Fibroblast of villous mesenchyme (primary cell): ENCODE results near the gene PIGK. TPM values are rescaled to one million over a fixed set of nuclear protein-coding genes. Genes with fewer than 3 reads are reported as not detected.
"Not testable (repeated sequence)": the region's sequence is repeated elsewhere in the genome, so short reads cannot be mapped to it uniquely, and the experiment has no call there.

ENCODE experiments used
- DNase-seq: peaks from one replicate; pipeline ENCODE4 v3.0.0-alpha.2; 2010; ENCODE audit warnings: low read depth
- H3K4me3 ChIP-seq: 2 replicates; pipeline ENCODE4 v1.5.1; 2011; ENCODE audit warnings: low read depth, mild to moderate bottlenecking, low read length
- total RNA-seq: library from RNA; depleted of rRNA; stranded (reverse); fragments of >200 nt; gene quantifications from 2 replicates; pipeline ENCODE4 v1.2.3, GENCODE V29; 2012
- TF ChIP-seq, protein P1 (sequence below): IDR thresholded peaks from 2 replicates; pipeline ENCODE4 v1.5.1; 2012; ENCODE audit warnings: low read depth, mild to moderate bottlenecking, low read length; ENCODE audit not compliant: insufficient read depth

The PIGK gene
- total RNA-seq, 1 donor = 32.8 TPM

DNA sequence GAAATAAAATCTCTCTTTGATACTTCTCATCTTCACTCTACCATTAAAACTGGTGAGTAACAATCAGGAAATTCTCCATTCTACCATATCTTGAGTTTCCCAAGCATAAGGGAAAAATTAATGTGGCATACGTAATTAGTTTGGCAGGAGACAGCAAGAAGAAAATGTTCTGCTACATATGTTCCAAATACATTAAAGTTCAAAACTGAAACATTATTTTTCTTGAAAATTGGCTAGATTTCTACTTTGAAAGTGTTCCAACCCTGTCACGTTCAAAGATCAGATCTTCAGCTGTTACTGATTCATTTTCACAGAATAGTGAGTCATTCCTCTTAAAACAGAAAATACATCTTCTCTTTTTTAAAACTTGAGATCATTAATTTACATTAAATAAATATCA, 48.5 kb downstream of the PIGK start:
- peak; percentile 20 for DNase-seq
- H3K4me3 ChIP-seq = no peak overlapping the region
- TF ChIP-seq, protein P1, sequence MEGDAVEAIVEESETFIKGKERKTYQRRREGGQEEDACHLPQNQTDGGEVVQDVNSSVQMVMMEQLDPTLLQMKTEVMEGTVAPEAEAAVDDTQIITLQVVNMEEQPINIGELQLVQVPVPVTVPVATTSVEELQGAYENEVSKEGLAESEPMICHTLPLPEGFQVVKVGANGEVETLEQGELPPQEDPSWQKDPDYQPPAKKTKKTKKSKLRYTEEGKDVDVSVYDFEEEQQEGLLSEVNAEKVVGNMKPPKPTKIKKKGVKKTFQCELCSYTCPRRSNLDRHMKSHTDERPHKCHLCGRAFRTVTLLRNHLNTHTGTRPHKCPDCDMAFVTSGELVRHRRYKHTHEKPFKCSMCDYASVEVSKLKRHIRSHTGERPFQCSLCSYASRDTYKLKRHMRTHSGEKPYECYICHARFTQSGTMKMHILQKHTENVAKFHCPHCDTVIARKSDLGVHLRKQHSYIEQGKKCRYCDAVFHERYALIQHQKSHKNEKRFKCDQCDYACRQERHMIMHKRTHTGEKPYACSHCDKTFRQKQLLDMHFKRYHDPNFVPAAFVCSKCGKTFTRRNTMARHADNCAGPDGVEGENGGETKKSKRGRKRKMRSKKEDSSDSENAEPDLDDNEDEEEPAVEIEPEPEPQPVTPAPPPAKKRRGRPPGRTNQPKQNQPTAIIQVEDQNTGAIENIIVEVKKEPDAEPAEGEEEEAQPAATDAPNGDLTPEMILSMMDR = no peak

DNA sequence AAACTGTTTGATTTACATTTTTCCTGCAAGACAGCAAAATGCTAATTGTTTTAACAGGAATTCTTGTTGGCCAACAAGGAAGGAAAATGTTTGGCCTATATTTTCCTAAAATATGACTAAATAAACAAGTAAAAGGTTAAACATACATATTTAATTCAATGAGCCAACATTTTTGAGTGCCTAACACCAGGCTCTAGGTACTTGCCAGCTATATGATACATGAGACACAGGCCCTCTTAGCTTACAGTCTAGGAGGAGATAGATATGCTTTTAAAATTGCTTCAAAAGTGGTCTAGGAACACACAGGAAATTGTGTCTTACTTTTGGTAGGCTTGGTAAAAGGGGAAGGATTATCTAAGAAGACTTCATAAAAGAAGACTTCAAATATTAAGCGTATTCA, 50.9 kb downstream of the PIGK start:
- H3K4me3 ChIP-seq = no peak overlapping the region
- TF ChIP-seq, protein P1 = no peak
- no peak for DNase-seq

DNA sequence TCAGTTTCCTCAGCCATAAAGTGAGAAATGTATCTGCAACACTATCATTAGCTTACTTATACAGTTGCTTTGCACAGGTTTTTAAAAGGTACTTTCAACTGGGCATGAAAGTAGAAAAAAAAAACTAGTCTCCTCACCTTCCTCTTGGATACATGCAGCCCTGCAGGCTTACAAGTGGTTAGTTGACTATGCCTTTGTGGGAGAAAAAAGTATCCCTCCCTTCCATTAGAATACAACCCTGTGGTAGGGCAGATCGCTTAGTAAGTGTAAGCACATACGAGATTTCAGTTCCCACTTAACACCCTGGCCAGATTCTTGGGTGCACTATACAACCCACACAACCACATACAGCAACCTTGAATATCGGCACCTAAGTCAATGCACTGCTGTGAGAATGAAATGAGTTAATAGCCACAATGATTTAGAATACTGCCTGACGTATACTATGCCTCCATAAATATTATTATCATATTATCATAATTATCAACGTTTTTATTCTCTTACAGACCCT, 54.7 kb downstream of the PIGK start:
- DNase-seq = no peak
- TF ChIP-seq, protein P1 = no peak
- H3K4me3 ChIP-seq = no peak overlapping the region

DNA sequence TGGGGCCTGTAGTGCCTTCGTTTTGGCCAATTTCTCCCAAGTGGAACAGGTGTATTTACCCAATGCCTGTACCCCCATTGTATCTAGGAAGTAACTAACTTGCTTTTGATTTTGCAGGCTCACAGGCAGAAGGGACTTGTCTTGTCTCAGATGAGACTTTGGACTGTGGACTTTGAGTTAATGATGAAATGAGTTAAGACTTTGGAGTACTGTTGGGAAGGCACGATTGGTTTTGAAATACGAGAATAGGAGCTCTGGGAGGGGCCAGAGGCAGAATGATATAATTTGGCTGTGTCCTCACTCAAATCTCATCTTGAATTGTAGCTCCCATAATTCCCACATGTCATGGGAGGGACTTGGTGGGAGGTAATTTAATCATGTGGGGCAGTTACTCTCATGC, 59.5 kb downstream of the PIGK start:
- not testable (repeated sequence) for DNase-seq, H3K4me3 ChIP-seq

DNA sequence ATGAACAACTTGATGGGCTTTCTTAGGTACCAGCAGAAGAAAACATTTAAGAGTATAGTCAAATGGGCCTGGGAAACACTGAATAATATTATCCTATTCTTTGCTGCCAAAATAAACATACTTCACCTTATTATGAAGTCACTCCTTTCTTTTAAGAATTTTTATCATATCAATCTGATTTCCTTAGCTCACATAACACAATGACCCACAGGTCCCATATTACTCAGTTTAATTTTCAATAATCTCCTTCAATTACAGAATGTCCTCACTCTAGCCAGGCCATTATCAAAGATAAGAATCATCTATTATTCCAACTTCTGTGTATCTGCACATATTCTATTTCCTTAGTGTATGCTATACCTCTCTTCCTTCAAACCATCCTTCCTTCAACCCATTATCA, 63.0 kb downstream of the PIGK start:
- no peak overlapping the region for H3K4me3 ChIP-seq
- no peak for DNase-seq
- TF ChIP-seq, protein P1 = no peak

DNA sequence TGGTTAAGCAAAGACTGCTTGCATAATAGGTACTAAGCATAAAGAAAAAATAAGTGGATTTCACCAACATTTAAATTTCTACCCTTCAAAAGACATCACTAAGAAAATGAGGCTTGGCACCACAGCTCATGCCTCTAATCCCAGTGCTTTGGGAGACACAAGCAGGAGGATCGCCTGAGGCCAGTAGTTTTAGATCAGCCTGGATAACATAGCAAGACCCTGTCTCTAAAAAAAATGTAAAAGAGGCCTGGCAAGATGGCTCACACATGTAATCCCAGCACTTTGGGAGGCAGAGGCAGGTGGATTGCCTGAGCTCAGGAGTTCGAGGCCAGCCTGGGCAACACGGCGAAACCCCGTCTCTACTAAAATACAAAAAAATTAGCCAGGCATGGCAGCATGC, 73.0 kb downstream of the PIGK start:
- no peak for DNase-seq
- TF ChIP-seq, protein P1 = no peak
- H3K4me3 ChIP-seq = no peak overlapping the region

DNA sequence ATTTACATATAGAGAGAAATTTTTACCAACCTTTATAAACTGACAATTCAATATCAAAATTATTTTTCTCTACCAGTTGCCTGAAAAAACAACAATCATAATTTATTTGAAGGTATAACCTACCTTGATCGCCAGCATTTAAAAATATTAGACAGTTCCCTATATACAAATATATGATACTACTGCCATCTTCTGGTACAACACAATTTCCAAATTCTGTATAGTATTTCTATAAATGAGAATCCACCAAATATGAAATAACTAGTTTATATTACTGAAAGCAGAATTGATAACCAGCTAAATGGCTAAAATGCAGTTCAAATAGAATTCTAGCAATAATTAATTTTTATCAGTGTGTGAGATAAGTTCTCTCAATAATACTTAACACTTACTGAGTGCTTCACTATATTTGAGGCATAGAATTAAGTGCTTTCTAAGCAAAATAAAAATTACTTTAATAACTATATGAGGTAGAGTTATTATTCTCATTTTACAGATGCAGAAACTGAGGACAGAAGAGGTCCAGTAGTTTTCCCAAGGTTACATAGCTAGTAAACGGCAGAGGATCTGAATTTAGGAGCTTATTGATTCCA, 75.6 kb downstream of the PIGK start:
- H3K4me3 ChIP-seq = no peak overlapping the region
- peak; percentile 4 for DNase-seq
- TF ChIP-seq, protein P1 = peak; percentile 14
